GM15510 (cell line): ENCODE results near the gene CABP4.
A peak's percentile ranks its signal among the peaks of the same experiment; 100 is the strongest.

Source experiments
- POLR2A ChIP-seq: IDR thresholded peaks from 3 replicates; pipeline ENCODE4 v1.6.1; 2011; ENCODE audit warnings: borderline replicate concordance; ENCODE audit not compliant: insufficient read length; ENCODE audit errors: extremely low read depth

The CABP4 gene

GRCh38 chr11:67431346-67432249 lies 23.6 kb upstream of the CABP4 start:
- no peak for TF ChIP-seq POLR2A

GRCh38 chr11:67432655-67433349 lies 22.4 kb upstream of the CABP4 start:
- no peak for TF ChIP-seq POLR2A

- peak; percentile 18 for TF ChIP-seq POLR2A
Observed at GRCh38 chr11:67433536-67434394, 21.4 kb upstream of the CABP4 start.

GRCh38 chr11:67434395-67434881 lies 20.7 kb upstream of the CABP4 start:
- peak; percentile 16 for TF ChIP-seq POLR2A

GRCh38 chr11:67435031-67435726 lies 20.0 kb upstream of the CABP4 start:
- peak; percentile 25 for TF ChIP-seq POLR2A

- TF ChIP-seq POLR2A = peak; percentile 49
Observed at GRCh38 chr11:67435727-67436458, 19.3 kb upstream of the CABP4 start.

- no peak for TF ChIP-seq POLR2A
Observed at GRCh38 chr11:67436459-67437081, 18.6 kb upstream of the CABP4 start.

- peak; percentile 97 for TF ChIP-seq POLR2A
Observed at GRCh38 chr11:67437082-67437808, 17.9 kb upstream of the CABP4 start, which contains the start of gene PTPRCAP. PTPRCAP (minus strand) TSS chr11:67437682; CDS start chr11:67437619, 63 bp downstream.

- TF ChIP-seq POLR2A = no peak
Observed at GRCh38 chr11:67437809-67438157, 17.4 kb upstream of the CABP4 start.

- TF ChIP-seq POLR2A = peak; percentile 82
Observed at GRCh38 chr11:67438158-67438902, 16.8 kb upstream of the CABP4 start.

- no peak for TF ChIP-seq POLR2A
Observed at GRCh38 chr11:67439321-67440228, 15.6 kb upstream of the CABP4 start.
